ENCODE results near the gene HIVEP3. TPM values are rescaled to one million over a fixed set of nuclear protein-coding genes. Genes with fewer than 3 reads are reported as not detected.

HIVEP3 gene
- total RNA-seq, 1 experiment from 2014 or later, result 3.1 TPM

DNA sequence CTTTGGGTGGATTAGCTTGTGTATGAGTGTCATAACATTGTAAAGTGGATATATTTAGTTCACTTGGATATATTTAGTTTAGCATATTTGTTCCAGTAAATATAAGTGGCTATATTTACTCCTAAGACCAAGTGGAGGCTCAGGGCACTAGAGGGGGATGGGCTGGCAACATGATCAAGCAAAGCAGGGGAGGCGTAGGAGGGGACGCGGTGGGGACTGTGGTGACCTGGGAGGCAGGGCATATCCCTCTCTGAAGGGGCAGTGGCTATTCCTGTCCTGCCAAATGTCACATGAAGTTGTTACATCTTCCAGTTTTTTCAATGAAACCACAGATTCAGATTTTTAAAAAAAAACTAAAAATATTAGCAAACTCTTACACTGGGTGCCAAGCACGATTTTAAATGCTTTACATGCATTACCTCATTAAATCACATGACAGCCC, 382.3 kb downstream of the HIVEP3 start:
- no peak for DNase-seq (ENCODE audit: low spot score)
- no peak overlapping the region for H3K4me3 ChIP-seq (ENCODE audit: low read depth, low read length, poor library complexity, severe bottlenecking)
- BruUV-seq (replicated peaks), result no TSS peak
- no peaks in the 10 kb centered on the region for H3K9me3 ChIP-seq (ENCODE audit: low read depth, low read length, poor library complexity, severe bottlenecking)
- ChIA-PET CTCF (no interaction called here), POLR2A (ENCODE audit: low non-redundant PET) (no interaction called here)
- H3K27me3 ChIP-seq (replicated peaks; ENCODE audit: insufficient read depth, low read depth, low read length, poor library complexity), result no peaks in the 10 kb centered on the region
- no peak overlapping the region for H3K27ac ChIP-seq (ENCODE audit: low read depth, low read length, poor library complexity, severe bottlenecking)
- no peaks in the 10 kb centered on the region for H3K36me3 ChIP-seq (ENCODE audit: insufficient read depth, low read length, poor library complexity, severe bottlenecking)
- no peaks in the 10 kb centered on the region for H3K4me1 ChIP-seq (ENCODE audit: insufficient read depth, low read length, poor library complexity, severe bottlenecking)
- TF ChIP-seq CTCF (conservative IDR thresholded peaks at IDR 0.05; ENCODE audit: low read depth, low read length), result no peak
- TF ChIP-seq EZH2 (IDR thresholded peaks at IDR 0.05; ENCODE audit: borderline replicate concordance, low read depth, low read length, poor library complexity, severe bottlenecking), result no peak
- intact Hi-C loops (cut with micrococcal nuclease; ENCODE audit: unreplicated experiment), result no loop called here

DNA sequence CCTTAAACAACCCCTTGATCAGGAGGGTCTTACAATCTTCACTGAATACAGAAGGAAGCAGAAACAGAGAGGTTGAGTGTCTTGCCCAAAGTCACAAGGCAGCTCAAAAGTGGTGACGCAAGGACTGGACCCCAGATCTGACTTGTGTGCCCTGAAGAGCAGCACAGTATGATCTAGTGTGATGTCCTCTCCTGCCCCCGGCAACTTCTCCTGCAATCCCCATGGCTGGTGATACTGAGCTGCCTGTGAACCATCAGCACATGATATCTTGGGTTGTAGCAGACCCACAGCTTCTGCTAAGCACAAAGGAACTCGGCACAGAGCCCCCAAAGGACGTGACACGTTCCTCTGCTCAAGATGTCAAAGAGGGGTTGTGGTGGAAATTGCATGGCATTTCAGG, 383.0 kb downstream of the HIVEP3 start:
- Histone ChIP-seq H3K27ac (ENCODE audit: low read depth, low read length, poor library complexity, severe bottlenecking) (no peak overlapping the region), H3K9me3 (ENCODE audit: low read depth, low read length, poor library complexity, severe bottlenecking) (no peaks in the 10 kb centered on the region), H3K4me1 (ENCODE audit: insufficient read depth, low read length, poor library complexity, severe bottlenecking) (no peaks in the 10 kb centered on the region), H3K4me3 (ENCODE audit: low read depth, low read length, poor library complexity, severe bottlenecking) (no peak overlapping the region), H3K36me3 (ENCODE audit: insufficient read depth, low read length, poor library complexity, severe bottlenecking) (no peaks in the 10 kb centered on the region), H3K27me3 (replicated peaks; ENCODE audit: insufficient read depth, low read depth, low read length, poor library complexity) (no peaks in the 10 kb centered on the region)
- BruUV-seq (replicated peaks), result no TSS peak
- no peak for TF ChIP-seq CTCF (conservative IDR thresholded peaks at IDR 0.05; ENCODE audit: low read depth, low read length)
- TF ChIP-seq EZH2 (IDR thresholded peaks at IDR 0.05; ENCODE audit: borderline replicate concordance, low read depth, low read length, poor library complexity, severe bottlenecking), result no peak
- POLR2A ChIA-PET (ENCODE audit: low non-redundant PET), result no interaction called here
- no peak for DNase-seq (ENCODE audit: low spot score)
- CTCF ChIA-PET, result no interaction called here
- intact Hi-C loops (cut with micrococcal nuclease; ENCODE audit: unreplicated experiment), result no loop called here

DNA sequence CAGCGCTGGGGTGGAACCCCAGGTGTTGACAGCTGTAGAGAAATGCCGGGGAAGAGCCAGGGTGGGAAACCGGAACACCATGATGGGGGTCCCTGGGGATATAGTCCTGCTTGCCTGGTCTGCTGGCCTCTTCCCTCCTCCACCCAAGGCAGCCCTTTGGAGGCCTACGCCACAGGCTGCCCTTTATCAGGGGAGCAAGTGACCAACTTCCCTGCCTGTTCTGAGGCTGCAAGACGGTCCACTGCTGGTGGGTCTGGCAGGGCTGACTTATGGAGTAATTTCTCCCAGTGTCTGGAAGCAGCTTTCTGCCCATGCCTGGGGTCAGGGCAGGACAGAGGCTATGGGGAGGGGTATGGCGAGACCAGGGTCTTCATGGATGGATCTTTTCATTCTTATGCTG, 383.4 kb downstream of the HIVEP3 start:
- no peak for TF ChIP-seq CTCF (conservative IDR thresholded peaks at IDR 0.05; ENCODE audit: low read depth, low read length)
- no peak for TF ChIP-seq EZH2 (IDR thresholded peaks at IDR 0.05; ENCODE audit: borderline replicate concordance, low read depth, low read length, poor library complexity, severe bottlenecking)
- POLR2A ChIA-PET (ENCODE audit: low non-redundant PET), result no interaction called here
- intact Hi-C loops (cut with micrococcal nuclease; ENCODE audit: unreplicated experiment), result no loop called here
- CTCF ChIA-PET, result no interaction called here
- DNase-seq (ENCODE audit: low spot score), result no peak
- Histone ChIP-seq H3K9me3 (ENCODE audit: low read depth, low read length, poor library complexity, severe bottlenecking) (no peaks in the 10 kb centered on the region), H3K4me3 (ENCODE audit: low read depth, low read length, poor library complexity, severe bottlenecking) (no peak overlapping the region), H3K27ac (ENCODE audit: low read depth, low read length, poor library complexity, severe bottlenecking) (no peak overlapping the region), H3K4me1 (ENCODE audit: insufficient read depth, low read length, poor library complexity, severe bottlenecking) (no peaks in the 10 kb centered on the region), H3K27me3 (replicated peaks; ENCODE audit: insufficient read depth, low read depth, low read length, poor library complexity) (no peaks in the 10 kb centered on the region), H3K36me3 (ENCODE audit: insufficient read depth, low read length, poor library complexity, severe bottlenecking) (no peaks in the 10 kb centered on the region)
- no TSS peak for BruUV-seq (replicated peaks)
